Skeletal muscle cell (primary cell): ENCODE results near the gene MRPS2.
A peak's percentile ranks its signal among the peaks of the same experiment; 100 is the strongest.
"Not testable (repeated sequence)": the region's sequence is repeated elsewhere in the genome, so short reads cannot be mapped to it uniquely, and the experiment has no call there.

ENCODE experiments used
- DNase-seq: peaks from one replicate; pipeline ENCODE4 v3.0.0-alpha.2; 2010; ENCODE audit warnings: low read depth
- H3K4me3 ChIP-seq: 2 replicates; pipeline ENCODE4 v1.5.1; 2011; ENCODE audit warnings: low read depth, mild to moderate bottlenecking, control low read depth, low read length, moderate library complexity

Gene MRPS2

DNA sequence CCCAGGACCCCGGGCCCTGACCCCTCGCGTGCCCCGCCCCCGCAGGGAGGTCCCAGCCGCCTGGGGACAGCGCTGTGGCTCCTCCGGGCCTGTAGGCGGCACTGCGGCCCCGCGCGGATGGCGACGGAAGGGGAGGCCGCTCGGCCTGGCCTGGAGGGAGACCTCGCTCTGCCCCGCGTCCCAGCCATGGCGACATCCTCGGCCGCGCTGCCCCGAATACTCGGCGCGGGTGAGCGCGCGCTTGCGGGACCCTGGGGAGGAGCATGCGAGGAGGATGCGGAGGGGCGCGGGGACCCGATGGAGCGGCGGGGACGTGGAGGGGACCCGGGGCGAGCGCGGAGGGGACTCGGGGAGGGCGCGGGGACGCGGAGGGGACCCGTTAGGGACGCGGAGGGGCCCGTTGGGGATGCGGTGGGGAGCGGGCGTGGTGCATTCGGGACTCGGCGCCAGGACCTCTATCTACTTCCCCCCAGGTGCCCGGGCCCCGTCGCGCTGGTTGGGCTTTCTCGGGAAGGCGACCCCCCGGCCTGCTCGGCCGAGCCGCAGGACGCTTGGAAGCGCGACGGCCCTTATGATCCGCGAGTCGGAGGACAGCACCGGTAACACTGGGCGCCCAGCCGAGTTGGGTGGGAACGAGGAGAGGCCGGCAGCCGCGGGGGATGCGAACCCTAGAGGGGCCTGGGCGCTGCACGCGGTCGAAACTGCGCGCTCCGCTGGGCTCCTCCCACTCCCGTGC lies at the start of gene MRPS2:
TSS of gene MRPS2 (plus strand) at position 158 of the 736 bp plus-strand sequence. CDS start at position 187, 29 bp downstream.
- peak; percentile 56 for DNase-seq
- H3K4me3 ChIP-seq, result peak within 1 kb of the TSS; percentile 75

DNA sequence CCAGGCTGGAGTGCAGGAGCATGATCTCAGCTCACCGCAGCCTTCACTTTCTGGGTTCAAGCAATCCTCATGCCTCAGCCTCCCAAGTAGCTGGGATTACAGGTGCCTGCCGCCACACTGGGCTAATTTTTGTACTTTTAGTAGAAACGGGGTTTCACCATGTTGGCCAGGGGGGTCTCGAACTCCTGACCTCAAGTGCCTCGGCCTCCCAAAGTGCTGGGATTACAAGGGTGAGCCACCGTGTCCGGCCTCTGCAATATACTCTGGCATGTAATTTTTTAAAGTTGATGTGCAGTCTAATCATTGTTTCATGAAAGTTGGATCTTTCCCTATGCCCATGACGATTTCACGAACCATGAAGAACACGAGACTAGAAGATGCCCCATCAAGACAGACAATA lies 49.5 kb upstream of the MRPS2 start:
- no peak for DNase-seq
- no peak overlapping the region for H3K4me3 ChIP-seq

DNA sequence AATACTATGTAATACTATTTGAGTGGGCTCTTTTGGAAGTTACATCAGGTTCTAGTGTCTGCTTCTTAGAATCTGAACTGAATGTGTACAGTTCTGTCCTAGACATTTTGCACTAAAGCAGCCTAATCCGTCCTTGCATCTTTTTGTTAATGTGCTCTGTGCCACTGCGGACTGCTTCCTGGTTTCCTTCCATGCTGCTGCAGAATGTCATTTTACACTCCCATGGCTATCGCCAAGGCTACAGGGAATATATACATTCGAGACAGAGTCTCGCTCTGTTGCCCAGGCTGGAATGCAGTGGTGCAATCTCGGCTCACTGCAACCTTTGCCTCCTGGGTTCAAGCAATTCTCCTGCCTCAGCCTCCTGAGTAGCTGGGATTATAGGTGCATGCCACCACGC lies 48.6 kb upstream of the MRPS2 start:
- not testable (repeated sequence) for H3K4me3 ChIP-seq, DNase-seq

DNA sequence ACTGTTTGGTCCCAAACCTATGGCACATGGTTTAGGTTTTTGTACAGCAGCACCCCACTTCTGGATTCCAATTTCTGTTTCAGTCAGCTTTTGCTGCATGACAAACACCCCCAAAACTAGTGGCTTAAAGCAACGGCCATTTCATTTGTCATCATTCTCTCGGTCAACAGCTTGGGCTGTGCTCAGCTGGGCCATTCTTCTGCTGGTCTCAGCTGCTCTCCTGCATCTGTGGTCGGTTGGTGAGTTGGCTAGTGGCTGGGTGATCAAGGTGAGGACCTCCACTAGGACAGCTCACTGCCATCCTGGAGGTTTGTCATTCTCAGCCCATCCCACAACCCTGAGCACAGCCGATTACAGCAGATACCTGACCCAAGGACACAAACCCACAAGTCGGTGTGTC lies 45.7 kb upstream of the MRPS2 start:
- no peak overlapping the region for H3K4me3 ChIP-seq
- no peak for DNase-seq

DNA sequence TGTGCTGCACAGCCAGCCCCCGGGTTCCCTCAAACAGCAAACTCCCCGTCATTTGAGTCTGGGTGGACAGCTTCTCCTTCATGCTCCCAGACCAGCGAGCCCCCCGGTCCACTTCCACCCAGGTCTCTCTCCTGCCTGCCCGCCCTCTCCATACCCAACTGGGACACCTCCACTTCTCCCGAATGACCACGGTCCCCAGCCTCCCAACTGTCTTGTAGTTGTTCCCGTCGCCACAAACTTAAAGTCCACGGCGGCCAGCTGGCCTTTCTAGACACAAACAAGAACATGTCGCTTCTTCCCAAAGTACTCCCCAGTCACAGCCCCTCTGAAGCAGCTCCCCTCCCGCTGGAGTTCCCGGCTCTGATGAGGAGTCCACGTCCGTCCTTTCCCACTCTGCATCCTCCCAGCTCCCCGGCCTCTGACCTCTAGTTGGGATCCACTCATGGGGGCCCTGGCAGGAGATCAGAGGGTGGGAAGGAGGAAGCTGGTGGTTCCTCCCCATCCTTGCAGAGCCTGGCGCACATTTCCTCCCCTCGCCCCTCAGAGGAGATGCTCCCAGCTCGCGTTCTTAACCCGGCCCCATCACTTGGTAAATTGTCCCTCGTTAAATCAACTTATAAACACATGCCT lies 45.0 kb upstream of the MRPS2 start:
- H3K4me3 ChIP-seq, result no peak overlapping the region
- DNase-seq, result no peak

DNA sequence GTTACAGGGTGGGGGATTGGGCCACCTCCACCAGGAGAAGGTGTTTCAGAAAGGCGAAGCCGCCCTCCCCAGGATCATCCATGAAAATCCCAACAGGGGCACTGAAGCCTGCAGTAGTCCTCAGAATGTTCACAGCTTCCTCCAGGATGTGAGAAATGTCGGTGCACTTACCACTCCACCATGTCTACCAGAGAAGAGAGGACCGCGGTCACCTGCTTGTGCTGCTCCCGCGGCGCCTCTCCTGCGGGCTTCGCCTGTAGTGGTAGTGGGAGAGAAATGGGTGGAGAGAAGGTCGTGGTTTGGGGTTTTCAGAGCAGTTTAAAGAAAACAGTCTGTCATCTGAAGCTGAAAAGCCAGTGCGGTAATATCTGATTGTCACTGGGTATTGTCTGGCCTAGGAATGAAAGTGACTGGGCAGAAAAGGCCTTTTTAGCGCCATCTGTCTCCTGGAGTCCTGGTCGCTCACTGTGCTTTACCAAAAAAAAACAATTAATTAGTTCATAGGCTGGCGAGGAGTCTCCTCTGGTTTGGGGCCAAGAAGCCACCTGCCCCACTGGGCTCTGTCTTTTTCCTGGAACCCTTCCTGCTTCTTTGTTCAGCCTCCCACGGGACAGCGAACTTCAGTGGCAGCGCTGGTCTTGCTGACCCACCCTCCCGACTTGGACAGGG lies 43.9 kb upstream of the MRPS2 start:
- no peak for DNase-seq
- no peak overlapping the region for H3K4me3 ChIP-seq

DNA sequence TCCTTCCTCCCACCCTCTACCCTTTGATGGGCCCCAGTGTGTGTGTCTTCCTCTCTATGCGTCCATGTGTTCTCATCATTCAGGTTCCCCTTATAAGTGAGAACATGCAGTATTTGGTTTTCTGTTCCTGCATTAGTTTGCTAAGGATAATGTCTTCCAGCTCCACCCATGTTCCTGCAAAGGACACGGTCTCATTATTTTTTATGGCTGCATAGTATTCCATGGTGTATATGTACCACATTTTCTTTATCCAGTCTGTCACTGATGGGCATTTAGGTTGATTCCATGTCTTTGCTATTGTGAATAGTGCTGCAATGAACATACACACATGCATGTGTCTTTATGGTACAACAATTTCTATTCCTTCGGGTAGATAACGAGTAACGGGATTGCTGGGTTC lies 42.0 kb upstream of the MRPS2 start:
- H3K4me3 ChIP-seq, DNase-seq: not testable (repeated sequence)

DNA sequence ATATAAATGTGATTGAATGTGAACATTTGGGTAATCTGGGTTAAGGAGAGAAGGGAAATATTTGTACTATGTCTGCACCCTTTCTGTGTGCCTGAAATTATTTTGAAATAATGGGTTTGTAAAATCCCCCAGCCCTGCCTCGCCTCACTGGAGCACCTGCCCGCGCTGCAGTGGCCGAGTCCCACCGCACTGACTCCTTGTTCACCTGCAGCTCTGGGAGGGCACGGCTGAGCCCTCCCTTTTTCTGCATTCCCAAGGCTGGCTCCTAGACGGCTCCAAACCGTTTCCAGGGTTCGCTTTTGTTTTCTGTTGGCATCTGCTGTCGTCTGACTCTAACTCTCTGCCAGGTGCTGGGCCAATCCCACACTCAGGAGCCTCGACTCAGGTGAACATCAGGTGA lies 38.5 kb upstream of the MRPS2 start:
- DNase-seq, result no peak
- no peak overlapping the region for H3K4me3 ChIP-seq

DNA sequence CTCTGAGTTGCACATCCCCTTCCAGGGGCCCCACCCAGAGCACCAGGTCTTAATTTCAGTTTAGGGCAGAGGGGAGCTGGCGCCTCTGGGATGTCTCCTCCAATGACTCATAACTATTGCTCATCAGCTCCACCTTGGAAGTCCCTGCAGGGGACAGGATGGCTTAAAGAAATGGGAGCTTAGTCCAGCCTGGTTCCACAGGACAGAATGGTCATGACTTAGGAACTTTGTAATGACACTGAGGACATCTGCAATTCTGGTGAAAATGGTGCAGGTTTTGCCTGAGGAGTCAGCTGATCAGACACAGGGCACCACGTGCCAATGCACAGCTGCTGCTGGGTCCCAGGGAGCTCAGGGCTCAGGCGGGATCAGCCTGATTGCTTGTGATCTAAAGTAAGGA lies 37.3 kb upstream of the MRPS2 start:
- no peak for DNase-seq
- H3K4me3 ChIP-seq, result no peak overlapping the region

DNA sequence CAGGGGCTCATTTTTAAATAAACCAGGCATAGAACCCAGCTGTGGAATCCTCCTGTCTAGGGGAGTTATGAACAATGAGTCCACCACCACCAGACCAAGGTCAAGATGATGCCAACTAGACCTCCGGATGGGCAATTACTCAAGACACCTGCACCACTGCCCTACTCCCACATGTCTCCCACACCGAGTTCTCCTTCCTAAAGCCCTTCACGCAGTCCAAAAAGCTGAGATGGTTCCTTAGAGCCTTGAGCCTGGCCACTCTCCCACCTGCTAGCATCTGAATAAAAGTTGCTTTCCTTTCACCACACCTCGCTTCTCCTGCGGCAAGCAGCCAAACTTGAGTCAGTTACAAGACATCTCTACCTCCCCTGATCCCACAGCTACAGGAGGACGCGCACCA lies 36.3 kb upstream of the MRPS2 start:
- no peak for DNase-seq
- H3K4me3 ChIP-seq, result no peak overlapping the region

DNA sequence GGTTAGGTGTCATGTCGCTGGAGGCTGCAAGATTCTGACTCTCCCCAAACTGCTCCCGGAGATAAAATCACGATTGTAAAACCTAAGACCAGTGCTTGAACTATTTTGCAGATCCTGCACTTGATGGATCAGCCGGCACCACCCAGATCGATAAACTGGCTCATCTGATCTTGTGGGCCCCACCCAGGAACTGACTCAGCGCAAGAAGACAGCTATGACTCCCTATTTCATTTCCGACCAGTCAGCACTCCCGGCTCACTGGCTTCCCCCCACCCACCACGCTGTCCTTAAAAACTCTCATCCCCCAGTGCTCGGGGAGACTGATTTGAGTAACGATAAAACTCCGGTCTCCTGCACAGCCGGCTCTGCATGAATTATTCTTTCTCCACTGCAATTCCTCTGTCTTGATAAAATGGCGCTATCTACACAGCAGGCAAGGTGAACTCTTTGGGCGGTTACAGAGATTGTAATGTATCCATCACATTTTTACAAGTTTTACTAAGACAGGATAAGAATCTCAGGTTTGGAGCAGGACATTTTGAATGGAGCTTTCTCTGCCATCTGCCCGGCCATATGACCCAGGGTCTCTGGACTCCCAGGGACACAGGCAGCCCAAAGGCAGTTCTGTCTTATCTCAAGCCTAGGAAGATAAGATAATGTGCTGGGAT lies 31.5 kb upstream of the MRPS2 start:
- peak overlapping the region; percentile 9 for H3K4me3 ChIP-seq
- DNase-seq, result no peak

DNA sequence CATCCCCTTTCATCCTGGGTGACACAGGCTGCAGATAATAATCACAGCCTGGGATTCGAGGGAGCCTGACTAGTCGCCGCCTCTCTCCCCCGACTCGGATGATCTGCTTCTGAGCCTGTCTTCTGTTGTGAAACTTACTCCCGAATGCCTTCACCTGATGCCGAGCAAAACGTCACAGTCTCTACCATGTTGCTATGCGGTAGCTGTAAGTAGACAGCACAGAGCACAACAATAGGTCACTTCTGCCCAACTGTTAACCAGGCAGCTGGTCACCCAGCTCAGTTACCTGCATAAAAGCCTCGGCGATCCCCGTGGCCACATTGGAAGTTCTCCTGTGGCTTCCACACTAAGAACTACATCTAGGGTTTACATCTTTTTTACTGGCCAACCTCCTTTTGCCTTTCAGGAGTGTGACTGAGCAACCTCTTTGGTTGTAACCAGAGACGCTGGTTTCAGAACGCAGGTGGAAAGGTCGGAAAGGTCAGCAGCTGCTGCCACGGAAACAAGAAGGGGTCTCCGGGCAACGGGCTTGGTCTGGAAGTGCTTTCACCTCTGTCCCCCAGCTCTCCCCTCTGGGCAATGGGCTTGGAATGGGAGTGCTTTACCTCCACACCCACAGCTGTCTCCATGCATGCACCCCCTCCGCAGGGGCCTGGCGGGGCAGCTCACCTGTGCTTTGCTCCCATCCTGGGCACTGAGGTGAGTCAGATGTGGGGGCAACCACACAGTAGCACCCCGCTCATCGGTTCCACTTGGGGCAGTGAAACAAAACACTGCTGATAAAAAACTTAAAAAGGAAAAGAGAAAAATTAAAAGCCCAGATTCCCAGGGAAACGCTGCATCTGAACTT lies 28.5 kb upstream of the MRPS2 start:
- DNase-seq, result no peak
- no peak overlapping the region for H3K4me3 ChIP-seq

DNA sequence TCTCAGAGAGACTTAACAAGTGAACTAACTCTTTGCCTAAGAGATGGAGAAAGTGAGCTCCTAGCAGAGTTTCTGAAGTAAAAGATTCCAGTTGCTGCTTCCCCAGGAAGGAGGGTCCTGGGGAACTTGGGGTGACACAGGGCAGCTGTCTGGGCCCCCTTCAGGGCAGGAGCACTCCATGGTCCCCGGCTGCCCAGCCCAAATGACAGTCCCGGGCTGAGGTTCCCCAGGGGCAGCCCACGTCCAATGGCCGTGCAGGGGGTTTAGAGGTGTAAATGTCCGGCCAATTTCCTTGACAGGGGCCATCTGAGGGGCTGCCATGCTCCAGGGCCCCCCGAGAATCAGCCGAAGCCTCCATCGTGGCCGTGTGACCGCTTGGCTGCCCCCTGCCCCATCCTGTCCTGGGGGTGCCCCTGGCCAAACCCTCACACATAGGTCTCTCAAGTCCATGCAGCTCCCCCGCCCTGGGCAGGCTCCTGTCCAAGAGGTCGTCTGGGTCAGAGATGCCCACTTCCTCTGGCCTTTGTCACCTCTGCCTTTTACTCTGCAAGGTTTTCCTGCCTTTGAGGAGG lies 26.4 kb upstream of the MRPS2 start:
- DNase-seq, result no peak
- H3K4me3 ChIP-seq, result no peak overlapping the region

DNA sequence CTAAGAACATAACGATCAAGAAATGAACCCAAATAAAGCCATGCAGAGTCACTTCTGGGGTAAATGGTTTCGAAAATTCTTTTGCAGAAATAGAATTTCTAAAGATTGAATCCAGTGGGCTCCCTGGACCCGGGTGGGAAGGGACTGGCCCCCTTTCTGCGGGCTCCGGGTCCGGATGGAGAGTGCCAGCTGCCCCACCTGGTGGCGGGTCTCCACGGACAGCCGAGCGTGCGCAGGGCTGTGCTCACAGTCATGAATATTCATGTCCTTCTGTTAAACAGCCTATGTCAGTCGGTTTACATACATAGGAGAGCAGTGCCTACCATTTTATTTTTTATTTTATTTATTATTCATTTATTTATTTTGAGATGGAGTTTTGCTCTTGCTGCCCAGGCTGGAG lies 25.6 kb upstream of the MRPS2 start:
- H3K4me3 ChIP-seq, result no peak overlapping the region

DNA sequence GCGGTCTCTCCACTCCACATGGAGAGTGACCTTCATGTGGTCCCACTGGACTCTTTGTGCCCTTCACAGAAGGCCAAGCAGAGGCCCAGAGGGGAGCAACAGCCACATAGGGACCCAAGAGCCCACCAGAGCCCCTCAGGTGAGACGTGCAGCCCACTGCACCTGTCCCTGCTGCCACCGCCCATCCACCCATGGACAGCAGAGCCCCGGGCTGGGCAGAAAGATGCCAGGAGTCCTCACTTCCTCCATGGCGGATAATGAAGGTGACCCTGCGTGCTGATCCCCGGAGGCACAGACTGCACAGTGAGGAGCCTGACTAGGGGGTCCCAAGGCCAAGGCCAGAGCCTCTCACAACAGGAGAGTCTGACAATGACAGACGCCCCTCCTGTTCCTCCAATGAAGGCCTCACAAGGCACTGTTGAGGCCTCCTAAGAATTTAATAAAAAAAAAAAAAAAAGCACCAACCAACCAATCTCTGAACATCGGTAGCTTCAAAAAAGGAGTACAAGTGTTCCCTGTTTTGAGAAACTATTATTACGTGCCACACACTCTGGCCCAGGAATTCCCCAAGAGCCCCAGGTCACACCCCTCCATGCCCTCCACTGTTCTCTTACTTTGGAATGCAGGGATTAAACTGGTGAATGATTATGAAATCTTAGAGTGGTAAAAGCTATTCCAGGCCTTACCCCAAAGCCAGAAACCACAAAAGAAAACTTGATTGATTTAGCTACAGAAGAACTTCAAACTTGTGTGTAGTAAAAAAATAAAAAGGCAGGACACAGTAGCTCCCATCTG lies 23.7 kb upstream of the MRPS2 start:
- no peak overlapping the region for H3K4me3 ChIP-seq
- DNase-seq, result no peak

More for the DNA sequence above, 25.6 kb upstream of the MRPS2 start:
- no peak for DNase-seq

DNA sequence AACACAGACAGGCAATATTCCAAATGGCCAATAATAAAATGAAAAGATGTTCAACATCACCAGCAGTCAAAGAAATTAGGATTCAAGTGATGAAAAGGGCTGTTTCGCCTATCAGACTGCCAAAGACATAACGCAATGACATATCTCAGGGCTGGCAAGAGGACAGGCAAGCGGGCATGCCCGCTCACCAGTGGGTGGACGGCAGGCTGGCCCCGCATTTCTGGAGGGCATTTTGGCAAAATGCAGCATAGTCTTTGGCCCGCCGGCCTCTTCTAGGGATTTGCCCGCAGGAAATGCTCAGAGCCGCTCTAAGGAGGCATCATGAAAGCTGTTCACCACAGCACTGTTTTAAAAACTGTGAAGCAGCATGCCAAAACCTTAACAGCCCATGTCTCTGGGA lies 22.3 kb upstream of the MRPS2 start:
- DNase-seq, result no peak
- H3K4me3 ChIP-seq, result no peak overlapping the region

DNA sequence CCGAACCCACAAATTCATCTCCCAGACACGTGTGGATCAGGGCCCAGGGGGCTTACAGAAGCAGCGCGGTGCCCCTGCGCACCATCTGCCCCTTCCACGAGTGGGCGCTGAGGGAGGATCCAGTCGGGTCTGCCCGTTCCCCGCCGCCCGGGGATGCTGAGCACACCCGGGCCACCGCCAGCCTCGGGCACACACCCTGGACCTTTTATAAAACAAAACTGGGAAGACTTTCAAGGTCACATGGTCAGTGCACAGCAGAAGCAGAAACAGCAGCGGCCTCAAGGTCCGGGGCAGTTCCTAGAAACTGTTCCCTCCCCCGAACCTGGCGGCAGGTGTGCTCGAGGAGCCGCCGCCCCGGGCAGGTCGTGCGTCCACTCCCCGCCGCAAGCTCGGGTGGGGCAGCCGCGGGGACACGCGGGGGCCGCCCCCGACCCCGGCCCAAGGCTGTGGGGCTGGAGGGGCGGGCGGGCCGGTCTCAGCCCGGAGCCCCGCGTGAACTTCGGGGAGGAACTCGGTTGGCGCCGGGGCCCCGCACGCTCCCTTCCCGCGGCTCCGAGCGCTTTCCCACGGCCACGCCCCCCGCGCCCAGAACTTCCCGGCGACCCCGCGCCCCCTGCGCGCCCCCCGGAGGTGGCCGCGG lies 21.5 kb upstream of the MRPS2 start:
- no peak for DNase-seq
- H3K4me3 ChIP-seq, result peak overlapping the region; percentile 37
